ENCODE measurements around the gene COA1. TPM values are rescaled to one million over a fixed set of nuclear protein-coding genes. Genes with fewer than 3 reads are reported as not detected.

The COA1 gene
- polyA plus RNA-seq, 1 of the 3 experiments (the other 2 are of a cell fraction): 42.8 TPM

DNA sequence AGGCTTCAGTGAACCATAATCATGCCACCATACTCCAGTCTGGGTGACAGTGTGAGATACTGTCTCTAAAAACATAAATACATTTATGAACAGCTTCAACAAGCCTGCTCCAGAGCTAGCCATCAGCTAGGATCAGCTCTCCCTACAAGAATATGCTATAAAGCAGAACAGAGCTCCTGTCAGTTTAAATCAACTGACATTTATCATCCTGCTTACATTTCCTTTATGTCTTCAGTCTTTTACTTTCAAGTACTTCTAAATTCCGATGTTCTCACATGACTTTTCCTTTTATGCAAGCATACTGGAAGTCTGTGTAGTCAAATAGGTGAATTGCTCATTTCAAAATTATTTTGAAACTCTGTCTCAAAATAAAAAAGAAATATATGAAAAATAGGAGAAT lies 64.6 kb downstream of the COA1 start (continued):
- TF ChIP-seq JUND (IDR thresholded peaks at IDR 0.05) (peak; percentile 85), EZH2phosphoT487 (IDR thresholded peaks at IDR 0.05; ENCODE audit: borderline replicate concordance, low read depth) (no peak), GATA2 (CRISPR knock-in tag; IDR thresholded peaks at IDR 0.05) (0 out of 2 replicates have a peak, but pooled peaks have one; percentile 9), RCOR1 (IDR thresholded peaks at IDR 0.05; ENCODE audit: low read length) (peak; percentile 48; the same call in 1 of the 2 replicates), FOSL2 (IDR thresholded peaks at IDR 0.05; ENCODE audit: borderline replicate concordance, low read depth) (peak; percentile 12; the same call in 1 of the 2 replicates), YY1 (IDR thresholded peaks at IDR 0.05; ENCODE audit: low read depth) (0 out of 2 replicates have a peak, but pooled peaks have one; percentile 27), POLR2AphosphoS5 (IDR thresholded peaks at IDR 0.05; ENCODE audit: low read depth, low read length) (peak; percentile 97), TEAD4 (IDR thresholded peaks at IDR 0.05; ENCODE audit: borderline replicate concordance, insufficient read depth) (peak; percentile 84; the same call in 1 of the 2 replicates), SIN3A (IDR thresholded peaks at IDR 0.05; ENCODE audit: borderline replicate concordance, low read depth, low read length) (peak; percentile 93), MEF2A (IDR thresholded peaks at IDR 0.05; ENCODE audit: borderline replicate concordance, low read depth) (no peak; the same call in 1 of the 2 replicates), SMC3 (IDR thresholded peaks at IDR 0.05; ENCODE audit: low read depth, low read length) (no peak), TCF12 (IDR thresholded peaks at IDR 0.05) (peak; percentile 99), RFX5 (IDR thresholded peaks at IDR 0.05; ENCODE audit: low read length) (no peak), TAF1 (IDR thresholded peaks at IDR 0.05; ENCODE audit: borderline replicate concordance, low read depth, low read length) (0 out of 2 replicates have a peak, but pooled peaks have one; percentile 16), CHD2 (IDR thresholded peaks at IDR 0.05; ENCODE audit: low read length, partially characterized antibody) (peak; percentile 45), NFIC (IDR thresholded peaks at IDR 0.05; ENCODE audit: borderline replicate concordance) (peak; percentile 76), ELF1 (IDR thresholded peaks at IDR 0.05) (no peak), RXRA (IDR thresholded peaks at IDR 0.05; ENCODE audit: borderline replicate concordance, low read depth) (peak; percentile 60; the same call in 1 of the 2 replicates)
- TF ChIP-seq, protein P1, sequence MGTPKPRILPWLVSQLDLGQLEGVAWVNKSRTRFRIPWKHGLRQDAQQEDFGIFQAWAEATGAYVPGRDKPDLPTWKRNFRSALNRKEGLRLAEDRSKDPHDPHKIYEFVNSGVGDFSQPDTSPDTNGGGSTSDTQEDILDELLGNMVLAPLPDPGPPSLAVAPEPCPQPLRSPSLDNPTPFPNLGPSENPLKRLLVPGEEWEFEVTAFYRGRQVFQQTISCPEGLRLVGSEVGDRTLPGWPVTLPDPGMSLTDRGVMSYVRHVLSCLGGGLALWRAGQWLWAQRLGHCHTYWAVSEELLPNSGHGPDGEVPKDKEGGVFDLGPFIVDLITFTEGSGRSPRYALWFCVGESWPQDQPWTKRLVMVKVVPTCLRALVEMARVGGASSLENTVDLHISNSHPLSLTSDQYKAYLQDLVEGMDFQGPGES (IDR thresholded peaks at IDR 0.05; ENCODE audit: low read depth, low read length): no peak
- TF ChIP-seq, protein P2, sequence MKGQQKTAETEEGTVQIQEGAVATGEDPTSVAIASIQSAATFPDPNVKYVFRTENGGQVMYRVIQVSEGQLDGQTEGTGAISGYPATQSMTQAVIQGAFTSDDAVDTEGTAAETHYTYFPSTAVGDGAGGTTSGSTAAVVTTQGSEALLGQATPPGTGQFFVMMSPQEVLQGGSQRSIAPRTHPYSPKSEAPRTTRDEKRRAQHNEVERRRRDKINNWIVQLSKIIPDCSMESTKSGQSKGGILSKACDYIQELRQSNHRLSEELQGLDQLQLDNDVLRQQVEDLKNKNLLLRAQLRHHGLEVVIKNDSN (IDR thresholded peaks at IDR 0.05; ENCODE audit: borderline replicate concordance, low read depth): peak; percentile 43; the same call in 1 of the 2 replicates
- TF ChIP-seq, protein P3, sequence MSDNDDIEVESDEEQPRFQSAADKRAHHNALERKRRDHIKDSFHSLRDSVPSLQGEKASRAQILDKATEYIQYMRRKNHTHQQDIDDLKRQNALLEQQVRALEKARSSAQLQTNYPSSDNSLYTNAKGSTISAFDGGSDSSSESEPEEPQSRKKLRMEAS (IDR thresholded peaks at IDR 0.05; ENCODE audit: low read depth): peak; percentile 54; the same call in 1 of the 2 replicates
- TF ChIP-seq, protein P4, sequence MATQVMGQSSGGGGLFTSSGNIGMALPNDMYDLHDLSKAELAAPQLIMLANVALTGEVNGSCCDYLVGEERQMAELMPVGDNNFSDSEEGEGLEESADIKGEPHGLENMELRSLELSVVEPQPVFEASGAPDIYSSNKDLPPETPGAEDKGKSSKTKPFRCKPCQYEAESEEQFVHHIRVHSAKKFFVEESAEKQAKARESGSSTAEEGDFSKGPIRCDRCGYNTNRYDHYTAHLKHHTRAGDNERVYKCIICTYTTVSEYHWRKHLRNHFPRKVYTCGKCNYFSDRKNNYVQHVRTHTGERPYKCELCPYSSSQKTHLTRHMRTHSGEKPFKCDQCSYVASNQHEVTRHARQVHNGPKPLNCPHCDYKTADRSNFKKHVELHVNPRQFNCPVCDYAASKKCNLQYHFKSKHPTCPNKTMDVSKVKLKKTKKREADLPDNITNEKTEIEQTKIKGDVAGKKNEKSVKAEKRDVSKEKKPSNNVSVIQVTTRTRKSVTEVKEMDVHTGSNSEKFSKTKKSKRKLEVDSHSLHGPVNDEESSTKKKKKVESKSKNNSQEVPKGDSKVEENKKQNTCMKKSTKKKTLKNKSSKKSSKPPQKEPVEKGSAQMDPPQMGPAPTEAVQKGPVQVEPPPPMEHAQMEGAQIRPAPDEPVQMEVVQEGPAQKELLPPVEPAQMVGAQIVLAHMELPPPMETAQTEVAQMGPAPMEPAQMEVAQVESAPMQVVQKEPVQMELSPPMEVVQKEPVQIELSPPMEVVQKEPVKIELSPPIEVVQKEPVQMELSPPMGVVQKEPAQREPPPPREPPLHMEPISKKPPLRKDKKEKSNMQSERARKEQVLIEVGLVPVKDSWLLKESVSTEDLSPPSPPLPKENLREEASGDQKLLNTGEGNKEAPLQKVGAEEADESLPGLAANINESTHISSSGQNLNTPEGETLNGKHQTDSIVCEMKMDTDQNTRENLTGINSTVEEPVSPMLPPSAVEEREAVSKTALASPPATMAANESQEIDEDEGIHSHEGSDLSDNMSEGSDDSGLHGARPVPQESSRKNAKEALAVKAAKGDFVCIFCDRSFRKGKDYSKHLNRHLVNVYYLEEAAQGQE (IDR thresholded peaks at IDR 0.05; ENCODE audit: low read depth, low read length): 0 out of 2 replicates have a peak, but pooled peaks have one; percentile 15
- TF ChIP-seq, protein P5, sequence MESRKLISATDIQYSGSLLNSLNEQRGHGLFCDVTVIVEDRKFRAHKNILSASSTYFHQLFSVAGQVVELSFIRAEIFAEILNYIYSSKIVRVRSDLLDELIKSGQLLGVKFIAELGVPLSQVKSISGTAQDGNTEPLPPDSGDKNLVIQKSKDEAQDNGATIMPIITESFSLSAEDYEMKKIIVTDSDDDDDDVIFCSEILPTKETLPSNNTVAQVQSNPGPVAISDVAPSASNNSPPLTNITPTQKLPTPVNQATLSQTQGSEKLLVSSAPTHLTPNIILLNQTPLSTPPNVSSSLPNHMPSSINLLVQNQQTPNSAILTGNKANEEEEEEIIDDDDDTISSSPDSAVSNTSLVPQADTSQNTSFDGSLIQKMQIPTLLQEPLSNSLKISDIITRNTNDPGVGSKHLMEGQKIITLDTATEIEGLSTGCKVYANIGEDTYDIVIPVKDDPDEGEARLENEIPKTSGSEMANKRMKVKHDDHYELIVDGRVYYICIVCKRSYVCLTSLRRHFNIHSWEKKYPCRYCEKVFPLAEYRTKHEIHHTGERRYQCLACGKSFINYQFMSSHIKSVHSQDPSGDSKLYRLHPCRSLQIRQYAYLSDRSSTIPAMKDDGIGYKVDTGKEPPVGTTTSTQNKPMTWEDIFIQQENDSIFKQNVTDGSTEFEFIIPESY (IDR thresholded peaks at IDR 0.05; ENCODE audit: borderline replicate concordance, low read depth): 0 out of 2 replicates have a peak, but pooled peaks have one; percentile 24
